SKM-1 (cell line): ENCODE data around the gene UBE2L6.

Experiments used
- DNase-seq: peaks from one replicate; lab custom pipeline; 2025; ENCODE audit not compliant: unreplicated experiment; lab: John Stamatoyannopoulos, UW

Gene UBE2L6

DNA sequence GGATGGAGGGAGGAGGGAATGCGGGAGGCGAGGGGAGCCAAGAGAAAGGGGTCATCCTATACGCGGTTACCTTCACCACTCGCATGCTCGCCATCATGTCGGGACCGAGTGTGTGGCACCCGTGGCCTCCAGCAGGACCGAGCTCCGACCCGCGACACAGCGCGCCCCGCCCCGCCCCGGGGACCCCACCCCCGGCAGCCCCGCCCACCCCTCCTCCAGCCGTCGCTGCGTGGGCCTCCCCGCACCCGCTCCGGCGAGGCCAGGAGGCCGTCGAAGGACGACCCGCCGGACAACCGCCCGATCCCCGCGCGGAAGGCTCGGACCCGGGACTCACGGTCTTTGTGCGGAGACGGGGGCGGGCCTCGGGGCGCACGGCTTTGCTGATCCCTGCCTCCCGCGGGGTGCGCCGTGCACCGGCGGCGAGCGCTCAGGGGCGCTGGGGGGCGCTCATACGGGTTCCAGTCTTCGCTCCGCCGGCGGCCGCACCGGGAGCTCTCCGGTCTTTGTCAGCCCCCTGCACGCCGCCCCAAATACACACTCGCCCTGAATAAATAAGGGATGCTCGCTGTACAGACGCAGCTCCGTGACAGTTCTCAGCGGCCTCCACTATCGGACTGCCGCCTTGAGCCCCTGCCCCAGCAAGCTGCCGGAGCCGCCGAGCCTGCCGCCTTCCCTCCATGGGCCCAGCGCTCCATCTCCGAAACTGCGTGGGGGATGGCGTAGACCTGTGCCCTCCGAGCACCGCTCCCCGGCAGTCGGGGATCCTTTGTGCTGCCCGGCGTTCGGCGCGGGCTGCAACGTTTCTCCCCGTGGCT lies at the start of gene UBE2L6:
UBE2L6 (minus strand) TSS at position 158 of the 815 bp plus-strand sequence; CDS start at position 97, 61 bp downstream.
- no peak for DNase-seq

DNA sequence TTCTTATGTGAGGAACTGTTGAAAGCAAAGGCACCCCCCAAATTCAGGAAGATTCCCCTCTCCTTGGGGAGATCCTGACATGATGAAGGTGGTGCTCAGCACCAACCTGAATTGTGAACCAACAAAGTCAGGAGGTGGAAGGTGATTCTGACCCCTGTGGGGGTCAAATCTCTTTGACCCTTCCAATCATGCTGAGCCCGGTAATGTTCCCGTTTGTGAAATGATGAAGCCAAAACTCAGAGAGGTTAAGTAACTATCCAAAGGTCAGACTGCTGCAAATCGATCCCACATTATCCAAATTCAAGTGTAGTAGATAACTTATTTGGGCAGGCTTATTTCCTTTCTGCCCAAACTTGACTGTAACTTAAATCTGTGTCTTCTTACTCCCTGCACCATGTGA lies 49.1 kb upstream of the UBE2L6 start:
- no peak for DNase-seq

DNA sequence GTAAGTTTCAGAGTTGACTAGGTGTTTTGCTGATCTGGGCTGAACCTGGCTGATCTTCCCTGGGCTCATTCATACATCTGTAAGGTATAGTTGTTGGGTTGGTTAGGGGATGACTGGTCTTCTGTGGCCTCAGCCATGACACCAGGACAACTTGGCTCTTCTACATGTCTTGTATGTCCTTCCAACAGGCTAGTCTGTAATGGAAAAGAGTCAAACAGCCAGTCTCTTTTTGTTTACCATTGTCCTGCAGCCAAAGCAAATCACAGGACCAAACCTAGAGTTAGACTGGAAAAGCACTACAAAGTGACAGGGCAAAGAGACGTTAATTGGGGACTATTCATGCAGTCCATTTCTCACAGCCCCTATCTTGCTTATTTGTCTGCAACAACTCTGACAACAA lies 47.8 kb upstream of the UBE2L6 start:
- no peak for DNase-seq

DNA sequence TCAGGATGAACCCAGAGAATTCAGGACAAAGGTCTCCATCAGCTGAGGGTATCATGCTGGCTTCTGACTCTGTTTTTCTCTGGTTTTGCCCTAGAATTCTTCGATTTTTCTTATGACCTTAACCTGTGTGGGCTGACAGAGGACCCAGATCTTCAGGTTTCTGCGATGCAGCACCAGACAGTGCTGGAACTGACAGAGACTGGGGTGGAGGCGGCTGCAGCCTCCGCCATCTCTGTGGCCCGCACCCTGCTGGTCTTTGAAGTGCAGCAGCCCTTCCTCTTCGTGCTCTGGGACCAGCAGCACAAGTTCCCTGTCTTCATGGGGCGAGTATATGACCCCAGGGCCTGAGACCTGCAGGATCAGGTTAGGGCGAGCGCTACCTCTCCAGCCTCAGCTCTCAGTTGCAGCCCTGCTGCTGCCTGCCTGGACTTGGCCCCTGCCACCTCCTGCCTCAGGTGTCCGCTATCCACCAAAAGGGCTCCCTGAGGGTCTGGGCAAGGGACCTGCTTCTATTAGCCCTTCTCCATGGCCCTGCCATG lies 46.8 kb upstream of the UBE2L6 start:
- DNase-seq = no peak

DNA sequence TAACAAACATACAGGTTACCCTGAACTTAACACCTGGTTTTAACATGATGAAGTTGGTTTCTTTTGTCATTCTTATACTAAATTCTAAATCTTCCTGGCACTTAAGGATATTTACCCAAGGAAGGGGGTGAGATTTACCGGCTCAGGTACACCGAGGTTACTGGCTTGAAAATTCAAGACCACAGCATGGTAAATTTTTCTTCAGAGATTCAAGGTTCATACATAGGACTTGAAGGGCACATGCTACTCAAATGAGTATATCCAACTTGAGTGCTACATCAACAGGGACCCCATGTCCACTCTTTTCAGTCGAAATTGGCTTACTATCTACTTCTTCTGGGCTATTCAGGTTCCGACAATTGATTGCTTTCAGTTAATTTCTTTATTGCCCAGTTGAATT lies 42.7 kb upstream of the UBE2L6 start:
- no peak for DNase-seq

DNA sequence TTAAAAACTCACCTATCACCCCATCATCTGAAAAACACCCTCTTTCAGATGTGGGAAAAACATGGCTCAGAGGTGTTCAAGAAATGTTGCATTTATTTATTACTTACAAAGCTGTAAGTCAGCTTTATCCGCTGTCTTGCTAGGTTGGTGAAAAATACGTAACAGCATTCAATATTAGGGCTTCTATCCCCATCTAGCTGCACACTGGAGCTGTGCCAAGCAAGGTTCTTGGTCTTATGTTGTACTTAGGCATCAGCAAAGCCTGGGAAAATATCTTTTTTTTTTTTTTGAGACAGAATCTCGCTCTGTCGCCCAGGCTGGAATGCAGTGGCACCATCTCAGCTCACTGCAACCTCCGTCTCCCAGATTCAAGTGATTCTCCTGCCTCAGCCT lies 37.6 kb upstream of the UBE2L6 start:
- no peak for DNase-seq

DNA sequence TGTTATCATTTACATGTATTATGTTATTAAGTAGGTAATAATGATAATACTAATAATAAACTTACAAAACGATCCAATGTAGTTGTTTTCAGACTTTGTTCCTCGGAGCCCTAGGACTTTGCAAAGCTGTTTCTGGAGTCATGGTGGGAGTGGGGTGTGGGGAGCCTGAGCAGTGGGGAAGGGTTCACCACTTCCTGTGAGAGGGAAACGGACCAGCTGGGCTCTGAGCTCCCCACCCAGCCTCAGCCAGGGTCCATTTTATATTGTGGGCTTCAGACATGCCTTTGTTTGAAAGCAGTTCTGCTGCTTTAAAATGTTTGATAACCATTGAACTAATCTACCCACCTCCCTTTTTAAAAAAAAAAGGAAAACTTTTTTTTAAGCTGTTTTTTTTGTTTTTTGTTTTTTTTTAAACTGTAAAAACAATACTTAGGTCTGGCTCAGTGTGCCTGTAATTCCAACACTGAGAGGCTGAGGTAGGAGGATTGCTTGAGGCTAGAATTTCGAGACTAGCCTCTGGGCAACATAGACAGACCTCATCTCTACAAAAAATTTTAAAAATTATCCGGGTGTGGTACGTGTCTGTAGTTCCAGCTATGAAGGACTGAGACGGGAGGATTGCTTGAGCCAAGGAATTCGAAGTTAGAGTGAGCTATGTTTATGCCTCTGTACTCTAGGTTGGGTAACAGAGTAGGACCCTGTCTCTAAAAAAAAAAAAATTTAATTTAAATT lies 37.0 kb upstream of the UBE2L6 start:
- no peak for DNase-seq

DNA sequence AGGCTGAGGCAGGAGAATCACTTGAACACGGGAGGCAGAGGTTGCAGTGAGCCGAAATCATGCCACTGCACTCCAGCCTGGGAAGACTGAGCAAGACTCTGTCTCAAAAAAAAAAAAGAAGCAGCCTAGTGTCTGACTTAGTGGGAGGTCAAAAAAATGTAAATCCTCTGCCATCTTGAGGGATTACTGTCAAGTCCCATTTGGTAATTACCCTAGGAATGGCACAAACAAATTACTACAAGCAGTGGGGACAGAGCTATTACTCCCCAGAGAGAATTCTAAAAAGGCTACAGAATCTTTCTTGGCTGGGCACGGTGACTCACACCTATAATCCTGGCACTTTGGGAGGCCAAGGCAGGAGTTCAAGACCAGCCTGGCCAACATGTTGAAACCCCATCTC lies 33.8 kb upstream of the UBE2L6 start:
- DNase-seq = no peak

DNA sequence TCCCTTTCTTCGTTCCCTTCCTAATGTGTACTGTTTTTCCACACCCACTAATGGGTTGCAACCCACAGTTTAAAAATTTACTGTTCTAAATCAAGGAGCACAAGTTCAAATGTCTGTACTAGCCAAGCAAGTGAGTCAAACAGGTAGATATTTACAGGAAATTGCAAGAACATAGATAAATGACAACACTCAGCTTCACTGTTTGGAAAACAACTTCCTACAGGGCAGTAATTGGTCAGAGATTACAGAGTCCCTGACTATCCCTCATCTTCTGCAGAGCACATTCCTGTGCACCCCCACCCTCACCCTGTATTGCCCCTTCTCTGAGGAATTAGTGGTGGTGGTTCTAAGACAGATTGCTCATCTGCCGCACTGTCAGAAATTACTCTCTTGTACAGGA lies 31.9 kb upstream of the UBE2L6 start:
- DNase-seq = no peak

DNA sequence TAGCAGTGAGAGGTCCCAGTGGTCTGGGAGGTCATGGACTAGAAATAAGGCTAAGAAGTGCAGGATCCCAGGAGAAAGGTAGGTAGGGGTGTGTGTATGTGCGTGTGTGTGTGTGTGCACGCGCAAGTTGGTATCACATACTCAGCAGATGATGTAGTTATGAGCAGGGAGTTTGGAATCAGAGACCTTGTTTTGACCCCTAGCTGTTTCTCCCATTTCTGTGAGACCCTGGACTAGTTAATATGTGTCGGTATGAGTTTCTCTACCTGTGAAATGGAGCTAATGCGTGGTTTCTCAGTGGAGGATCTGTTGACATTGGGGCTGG lies 31.3 kb upstream of the UBE2L6 start:
- no peak for DNase-seq

DNA sequence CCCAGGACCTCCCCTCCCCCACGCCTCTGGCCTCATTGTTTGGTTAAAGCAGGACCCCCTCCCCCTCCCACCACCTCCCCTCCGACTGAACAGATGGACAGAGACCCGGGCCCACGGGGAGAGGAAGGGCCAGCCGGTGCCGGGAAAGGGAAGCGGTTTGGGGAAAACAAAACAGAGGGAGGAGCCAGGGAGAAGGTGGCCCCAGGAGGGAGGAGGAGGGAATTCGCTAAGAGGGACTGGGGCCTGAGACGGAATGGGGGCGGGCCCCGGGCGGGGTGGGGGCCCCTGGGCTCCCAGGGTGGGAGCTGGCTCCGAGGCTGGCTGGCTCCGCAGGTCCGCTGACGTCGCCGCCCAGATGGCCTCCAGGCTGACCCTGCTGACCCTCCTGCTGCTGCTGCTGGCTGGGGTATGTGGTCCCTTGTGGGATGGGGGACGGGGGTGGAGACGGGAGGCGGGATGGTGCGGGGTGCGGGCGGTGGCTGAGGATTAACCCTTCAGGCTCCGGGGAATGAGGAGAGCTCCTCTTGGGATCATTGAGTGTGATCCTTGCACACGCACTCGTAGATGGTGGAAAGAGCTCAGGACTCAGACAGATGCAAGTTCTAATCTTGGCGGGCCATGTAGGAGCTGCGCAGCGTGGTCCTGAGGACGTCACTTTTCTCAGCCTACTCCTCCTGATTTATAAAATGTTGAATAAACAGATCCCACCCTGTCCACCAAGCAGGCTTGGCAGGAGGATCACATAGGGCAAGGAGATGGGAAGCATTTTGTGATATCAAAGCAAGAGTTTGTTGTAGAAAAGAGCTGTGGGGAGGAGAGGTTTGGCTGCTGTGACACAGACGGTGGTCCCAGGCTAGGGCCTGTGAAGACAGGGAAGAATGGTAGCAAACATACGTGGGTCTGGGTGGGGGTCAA lies 30.7 kb upstream of the UBE2L6 start:
- no peak for DNase-seq

DNA sequence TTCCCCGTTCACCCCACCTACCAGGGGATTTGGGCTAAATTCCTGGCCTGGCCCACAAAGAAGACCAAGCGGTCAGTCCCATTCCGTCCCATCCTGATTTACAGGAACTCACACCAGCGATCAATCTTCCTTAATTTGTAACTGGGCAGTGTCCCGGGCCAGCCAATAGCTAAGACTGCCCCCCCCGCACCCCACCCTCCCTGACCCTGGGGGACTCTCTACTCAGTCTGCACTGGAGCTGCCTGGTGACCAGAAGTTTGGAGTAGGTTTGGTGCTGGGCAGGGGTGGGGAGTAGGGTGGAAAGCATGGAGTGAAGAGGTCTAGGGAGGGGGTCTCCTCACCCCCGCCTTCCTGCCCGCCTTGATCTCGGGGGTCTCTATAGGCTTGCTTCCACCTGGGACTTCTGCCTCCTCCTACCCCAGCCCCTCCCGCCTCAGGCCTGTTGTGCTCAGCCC lies 30.0 kb upstream of the UBE2L6 start, which contains the start of gene SERPING1:
SERPING1 (plus strand) TSS at position 225 of the 455 bp plus-strand sequence. CDS start 586 bp downstream, outside the sequence.
- no peak for DNase-seq

DNA sequence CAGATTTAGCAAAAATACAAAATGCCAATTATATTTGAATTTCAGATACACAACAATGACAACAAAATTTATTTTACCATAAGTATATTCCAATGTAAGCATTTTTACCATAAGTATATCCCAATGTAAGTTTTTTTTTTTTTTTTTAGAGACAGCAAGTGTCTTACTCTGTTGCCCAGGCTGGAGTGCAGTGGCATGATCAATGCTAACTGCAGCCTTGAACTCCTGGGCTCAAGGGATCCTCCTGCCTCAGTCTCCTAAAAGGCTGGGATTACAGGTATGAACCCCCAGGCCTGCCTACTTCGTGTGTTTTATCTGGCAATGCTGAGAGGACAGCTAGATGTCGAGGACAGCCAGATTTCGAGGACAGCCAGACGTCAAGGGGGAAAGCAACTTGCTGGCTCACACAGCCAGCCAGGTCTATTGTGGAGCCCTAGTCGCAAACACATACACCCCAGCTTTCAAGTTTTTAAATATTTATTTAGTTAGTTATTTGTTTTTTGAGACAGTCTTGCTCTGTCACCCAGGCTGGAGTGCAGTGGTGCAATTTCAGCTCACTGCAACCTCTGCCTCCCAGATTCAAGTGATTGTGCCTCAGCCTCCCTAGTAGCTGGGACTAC lies 28.9 kb upstream of the UBE2L6 start:
- no peak for DNase-seq

DNA sequence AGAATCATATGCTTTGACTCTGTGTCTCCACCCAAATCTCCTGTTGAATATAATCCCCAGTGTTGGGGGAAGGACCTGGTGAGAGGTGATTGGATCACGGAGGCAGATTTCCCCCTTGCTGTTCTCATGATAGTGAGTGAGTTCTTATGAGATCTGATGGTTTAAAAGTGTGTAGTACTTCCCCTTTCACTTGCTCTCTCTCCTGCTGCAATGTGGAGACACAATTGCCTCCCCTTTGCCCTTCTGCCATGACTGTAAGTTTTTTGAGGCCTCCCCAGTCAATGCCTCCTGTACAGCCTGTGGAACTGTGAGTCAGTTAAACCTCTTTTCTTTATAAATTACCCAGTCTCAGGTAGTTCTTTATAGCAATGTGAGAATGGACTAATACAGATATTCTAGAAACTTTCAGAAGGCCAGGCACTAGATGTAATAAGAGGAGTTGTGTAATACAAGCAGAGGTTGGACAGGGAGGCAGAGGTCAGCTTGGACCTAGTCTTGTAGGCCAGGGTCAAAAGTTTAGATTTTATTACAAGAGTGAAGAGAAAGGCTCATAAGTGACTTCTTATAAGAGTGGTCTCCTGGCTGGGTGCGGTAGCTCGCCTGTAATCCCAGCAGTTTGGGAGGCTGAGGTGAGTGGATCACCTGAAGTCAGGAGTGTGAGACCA lies 20.7 kb upstream of the UBE2L6 start:
- DNase-seq = peak; percentile 39

DNA sequence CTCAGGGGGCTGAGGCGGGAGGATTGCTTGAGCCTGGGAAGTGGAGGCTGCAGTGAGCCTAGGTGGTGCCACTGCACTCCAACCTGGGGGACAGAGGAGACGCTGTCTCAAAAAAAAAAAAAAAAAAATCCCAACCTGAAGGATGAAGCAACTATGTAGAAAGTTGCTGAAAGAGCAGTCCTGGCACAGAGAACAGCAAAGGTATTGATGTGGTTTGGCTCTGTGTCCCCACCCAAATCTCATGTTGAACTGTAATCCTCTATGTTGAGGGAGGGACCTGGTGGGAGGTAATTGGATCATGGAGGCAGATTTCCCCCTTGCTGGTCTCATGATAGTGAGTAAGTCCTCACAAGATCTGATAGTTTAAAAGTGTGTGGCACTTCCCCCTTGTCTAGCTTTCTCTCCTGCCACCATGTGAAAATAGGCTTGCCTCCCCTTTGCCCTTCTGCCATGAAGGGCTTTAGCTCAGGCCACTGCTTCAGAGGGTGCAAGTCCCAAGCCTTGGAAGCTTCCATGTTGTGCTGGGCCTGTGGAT lies 19.3 kb upstream of the UBE2L6 start:
- DNase-seq = no peak

DNA sequence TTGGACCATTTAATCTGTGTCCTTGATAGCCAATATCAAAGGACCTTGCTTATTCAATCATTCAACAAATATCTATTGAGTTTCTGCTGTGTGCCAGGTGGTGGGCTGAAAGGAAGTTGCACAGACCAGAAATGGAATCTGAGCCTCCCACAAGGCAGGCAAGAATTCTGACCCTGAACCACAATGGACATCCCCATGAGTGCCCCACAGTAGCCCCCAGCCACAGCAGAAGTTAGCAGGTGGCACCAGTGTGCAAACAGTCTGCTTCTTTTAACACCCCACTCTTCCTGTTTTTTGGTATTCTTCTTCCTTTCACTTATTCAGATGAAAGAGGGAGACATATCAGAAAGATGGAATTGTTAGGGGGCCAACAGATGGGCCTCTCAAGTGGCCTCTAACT lies 17.8 kb upstream of the UBE2L6 start:
- no peak for DNase-seq

DNA sequence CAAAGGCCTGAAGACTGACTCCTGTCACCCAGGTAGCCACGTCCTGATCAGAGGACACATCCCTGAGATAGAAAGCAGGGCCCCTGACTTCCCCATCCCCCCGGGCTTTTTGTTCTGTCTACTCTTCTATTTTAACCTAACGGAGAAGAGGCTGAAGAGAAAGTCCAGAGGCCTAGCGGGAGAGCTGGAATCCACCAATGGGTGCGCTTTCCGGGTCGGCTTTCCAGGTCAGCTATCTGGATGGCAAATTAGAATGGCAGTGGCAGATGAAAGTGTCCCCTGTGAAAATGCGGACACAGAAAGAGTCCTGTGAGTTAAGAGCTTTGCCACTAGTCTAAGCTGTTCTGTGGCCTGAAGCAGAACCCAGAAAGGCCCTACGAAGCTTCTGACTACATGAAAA lies 16.9 kb upstream of the UBE2L6 start:
- DNase-seq = no peak

DNA sequence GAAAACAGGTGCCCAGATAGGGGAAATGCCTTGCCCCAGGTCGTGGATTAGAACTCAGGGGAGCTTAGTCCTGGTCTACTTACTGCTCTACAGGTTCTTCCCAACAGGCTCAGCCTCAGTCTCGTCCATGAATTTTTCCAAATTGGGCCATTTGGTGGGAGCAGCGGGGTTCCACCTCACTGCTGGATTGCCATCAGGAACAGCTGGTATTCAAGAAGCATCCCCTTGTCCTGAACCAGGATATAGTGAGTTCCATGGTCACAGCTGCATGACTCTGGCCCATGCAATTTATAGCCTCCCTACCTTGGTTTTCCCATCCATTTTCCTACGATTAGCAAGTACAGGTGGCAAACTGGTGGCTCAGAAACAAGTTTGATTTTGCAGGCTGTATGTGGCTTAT lies 6.6 kb upstream of the UBE2L6 start:
- no peak for DNase-seq

DNA sequence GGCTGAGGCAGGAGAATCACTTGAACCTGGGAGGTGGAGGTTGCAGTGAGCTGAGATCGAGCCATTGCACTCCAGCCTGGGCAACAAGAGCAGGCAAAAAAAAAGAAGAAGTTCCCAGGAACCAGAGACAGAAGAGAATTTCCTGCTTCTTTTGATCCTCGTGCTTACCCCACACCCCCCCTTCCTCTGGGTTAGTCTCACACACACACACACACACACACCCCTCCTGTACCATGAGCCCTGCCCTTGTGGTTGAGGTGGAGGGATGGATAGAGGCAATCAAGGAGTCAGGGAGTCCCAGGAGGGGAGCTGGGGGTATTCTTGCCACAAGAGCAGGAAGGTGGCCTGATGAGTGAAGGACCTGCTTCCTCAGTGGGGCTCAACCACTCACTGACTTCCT lies 4.1 kb upstream of the UBE2L6 start:
- DNase-seq = peak; percentile 49

DNA sequence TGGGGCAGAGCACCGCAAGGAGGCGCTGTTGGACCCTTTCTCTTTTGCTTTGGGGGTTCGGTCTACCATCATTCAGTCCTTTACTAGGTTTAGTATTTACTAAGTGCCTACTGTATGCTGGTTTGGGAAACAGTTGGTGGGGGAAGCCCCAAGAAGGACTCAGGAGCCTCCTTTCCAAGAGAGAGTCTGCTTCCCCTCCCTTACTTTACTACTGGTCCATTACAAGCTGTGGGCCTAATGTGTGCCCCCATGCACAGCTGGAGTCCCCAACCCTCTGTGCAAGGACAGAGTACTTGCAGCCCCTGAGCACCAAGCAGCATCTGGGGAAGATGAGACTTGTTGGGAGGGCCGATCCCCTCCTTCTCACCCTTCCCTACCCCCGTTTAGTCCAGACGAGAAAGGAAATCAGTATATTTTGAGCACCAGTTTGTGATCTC lies 876 bp upstream of the UBE2L6 start:
- DNase-seq = peak; percentile 56
